HG02970 (cell line): ENCODE data around the gene HSPA4L.

Experiments used
- ATAC-seq: cut with Tn5 transposase; IDR thresholded peaks from one replicate; pipeline ENCODE4 v1.9.1; 2021; ENCODE audit warnings: mild to moderate bottlenecking, moderate library complexity, moderate number of reproducible peaks; ENCODE audit not compliant: unreplicated experiment, low FRiP score

The HSPA4L gene

GRCh38 chr4:127783026-127783769 is 1.1 kb downstream of the HSPA4L start:
- peak; percentile 17 for ATAC-seq

GRCh38 chr4:127783955-127784770 is 2.0 kb downstream of the HSPA4L start:
- no peak for ATAC-seq

GRCh38 chr4:127788517-127788916 is 6.4 kb downstream of the HSPA4L start:
- no peak for ATAC-seq

- no peak for ATAC-seq
Measured at GRCh38 chr4:127791391-127791790, 9.3 kb downstream of the HSPA4L start.

- no peak for ATAC-seq
Measured at GRCh38 chr4:127793528-127793927, 11.4 kb downstream of the HSPA4L start.

- no peak for ATAC-seq
Measured at GRCh38 chr4:127799711-127800110, 17.6 kb downstream of the HSPA4L start.

GRCh38 chr4:127809173-127809800 is 27.2 kb downstream of the HSPA4L start:
- no peak for ATAC-seq

GRCh38 chr4:127810551-127810950 is 28.4 kb downstream of the HSPA4L start:
- no peak for ATAC-seq

GRCh38 chr4:127822430-127822829 is 40.3 kb downstream of the HSPA4L start:
- ATAC-seq: no peak

- ATAC-seq: no peak
Measured at GRCh38 chr4:127828121-127828520, 46.0 kb downstream of the HSPA4L start.

GRCh38 chr4:127829014-127829413 is 46.9 kb downstream of the HSPA4L start:
- no peak for ATAC-seq

GRCh38 chr4:127832585-127832984 is 50.5 kb downstream of the HSPA4L start:
- peak; percentile 61 for ATAC-seq

GRCh38 chr4:127843704-127844600 is 61.8 kb downstream of the HSPA4L start:
- ATAC-seq: no peak

GRCh38 chr4:127844601-127845116 is 62.5 kb downstream of the HSPA4L start:
- ATAC-seq: no peak

- no peak for ATAC-seq
Measured at GRCh38 chr4:127846061-127846460, 63.9 kb downstream of the HSPA4L start.

GRCh38 chr4:127846765-127847164 is 64.6 kb downstream of the HSPA4L start:
- ATAC-seq: no peak

GRCh38 chr4:127849505-127850234 is 67.5 kb downstream of the HSPA4L start:
- ATAC-seq: no peak

GRCh38 chr4:127852661-127853060 is 70.5 kb downstream of the HSPA4L start:
- ATAC-seq: no peak

GRCh38 chr4:127856196-127856812 is 74.2 kb downstream of the HSPA4L start:
- no peak for ATAC-seq
